Measurements from ENCODE around the gene LIPG.

The LIPG gene

GRCh38 chr18:49632588-49632987, 70.7 kb downstream of the LIPG start:
- H3K79me2 ChIP-seq (ENCODE audit: insufficient read depth, low read length) = no peaks in the 10 kb centered on the region
- peaks cover 11% of the 10 kb centered on the region for H3K4me1 ChIP-seq (ENCODE audit: insufficient read depth, low read length, poor library complexity, severe bottlenecking)
- no peaks in the 10 kb centered on the region for H3F3A ChIP-seq (ENCODE audit: low read depth)
- no peaks in the 10 kb centered on the region for H4K20me1 ChIP-seq (ENCODE audit: insufficient read depth, low read length, poor library complexity, severe bottlenecking)
- H3K4me3 ChIP-seq (ENCODE audit: low read length, poor library complexity, severe bottlenecking) = no peak overlapping the region
- H3K36me3 ChIP-seq (ENCODE audit: insufficient read depth, low read length) = no peaks in the 10 kb centered on the region
- H3K9me3 ChIP-seq (ENCODE audit: insufficient read depth, low read depth, low read length) = no peaks in the 10 kb centered on the region
- H2AFZ ChIP-seq (ENCODE audit: low read length) = no peak overlapping the region
- H3K9ac ChIP-seq (ENCODE audit: low read depth, low read length, poor library complexity, severe bottlenecking) = no peak overlapping the region
- H3K4me2 ChIP-seq (ENCODE audit: low read depth, low read length, poor library complexity, severe bottlenecking) = no peak overlapping the region
- TF ChIP-seq CTCF (conservative IDR thresholded peaks at IDR 0.05; ENCODE audit: low read length) (no peak), EZH2phosphoT487 (IDR thresholded peaks at IDR 0.05; ENCODE audit: borderline replicate concordance) (no peak)
- no peaks in the 10 kb centered on the region for H3K9me2 ChIP-seq (replicated peaks; ENCODE audit: low read depth, low read length)
- H3K27me3 ChIP-seq (ENCODE audit: insufficient read depth, low read length, poor library complexity, severe bottlenecking) = no peaks in the 10 kb centered on the region

- TF ChIP-seq CTCF (conservative IDR thresholded peaks at IDR 0.05; ENCODE audit: low read length) (no peak), EZH2phosphoT487 (IDR thresholded peaks at IDR 0.05; ENCODE audit: borderline replicate concordance) (no peak)
- Histone ChIP-seq H3K27me3 (ENCODE audit: insufficient read depth, low read length, poor library complexity, severe bottlenecking) (no peaks in the 10 kb centered on the region), H4K20me1 (ENCODE audit: insufficient read depth, low read length, poor library complexity, severe bottlenecking) (no peaks in the 10 kb centered on the region), H2AFZ (ENCODE audit: low read length) (no peak overlapping the region), H3K4me2 (ENCODE audit: low read depth, low read length, poor library complexity, severe bottlenecking) (no peak overlapping the region), H3K4me3 (ENCODE audit: low read length, poor library complexity, severe bottlenecking) (no peak overlapping the region), H3K79me2 (ENCODE audit: insufficient read depth, low read length) (no peaks in the 10 kb centered on the region), H3K9me2 (replicated peaks; ENCODE audit: low read depth, low read length) (no peaks in the 10 kb centered on the region), H3K36me3 (ENCODE audit: insufficient read depth, low read length) (no peaks in the 10 kb centered on the region), H3K9me3 (ENCODE audit: insufficient read depth, low read depth, low read length) (no peaks in the 10 kb centered on the region), H3F3A (ENCODE audit: low read depth) (no peaks in the 10 kb centered on the region), H3K9ac (ENCODE audit: low read depth, low read length, poor library complexity, severe bottlenecking) (no peak overlapping the region), H3K4me1 (ENCODE audit: insufficient read depth, low read length, poor library complexity, severe bottlenecking) (no peaks in the 10 kb centered on the region)
Measured at GRCh38 chr18:49638209-49638785, 76.4 kb downstream of the LIPG start.

- Histone ChIP-seq H3K9me2 (replicated peaks; ENCODE audit: low read depth, low read length) (no peaks in the 10 kb centered on the region), H2AFZ (ENCODE audit: low read length) (no peak overlapping the region), H3K4me2 (ENCODE audit: low read depth, low read length, poor library complexity, severe bottlenecking) (no peak overlapping the region), H3K4me1 (ENCODE audit: insufficient read depth, low read length, poor library complexity, severe bottlenecking) (no peaks in the 10 kb centered on the region), H3K9me3 (ENCODE audit: insufficient read depth, low read depth, low read length) (no peaks in the 10 kb centered on the region), H3F3A (ENCODE audit: low read depth) (no peaks in the 10 kb centered on the region), H3K9ac (ENCODE audit: low read depth, low read length, poor library complexity, severe bottlenecking) (no peak overlapping the region), H3K79me2 (ENCODE audit: insufficient read depth, low read length) (no peaks in the 10 kb centered on the region), H3K4me3 (ENCODE audit: low read length, poor library complexity, severe bottlenecking) (no peak overlapping the region), H3K36me3 (ENCODE audit: insufficient read depth, low read length) (no peaks in the 10 kb centered on the region), H4K20me1 (ENCODE audit: insufficient read depth, low read length, poor library complexity, severe bottlenecking) (no peaks in the 10 kb centered on the region), H3K27me3 (ENCODE audit: insufficient read depth, low read length, poor library complexity, severe bottlenecking) (no peaks in the 10 kb centered on the region)
- TF ChIP-seq EZH2phosphoT487 (IDR thresholded peaks at IDR 0.05; ENCODE audit: borderline replicate concordance) (no peak), CTCF (conservative IDR thresholded peaks at IDR 0.05; ENCODE audit: low read length) (no peak)
Measured at GRCh38 chr18:49638891-49639557, 77.2 kb downstream of the LIPG start.
